Hematopoietic multipotent progenitor cell treated with erythropoietin and hydrocortisone succinate and interleukin-3 and kit ligand, for 15 days (in vitro differentiated cells): ENCODE results near the gene CTNNA3.
"Not testable (repeated sequence)": the region's sequence is repeated elsewhere in the genome, so short reads cannot be mapped to it uniquely, and the experiment has no call there.

Experiments used
- DNase-seq: peaks from one replicate; pipeline ENCODE4 v3.0.0-alpha.2; 2015; ENCODE audit warnings: low spot score

Gene CTNNA3

DNA sequence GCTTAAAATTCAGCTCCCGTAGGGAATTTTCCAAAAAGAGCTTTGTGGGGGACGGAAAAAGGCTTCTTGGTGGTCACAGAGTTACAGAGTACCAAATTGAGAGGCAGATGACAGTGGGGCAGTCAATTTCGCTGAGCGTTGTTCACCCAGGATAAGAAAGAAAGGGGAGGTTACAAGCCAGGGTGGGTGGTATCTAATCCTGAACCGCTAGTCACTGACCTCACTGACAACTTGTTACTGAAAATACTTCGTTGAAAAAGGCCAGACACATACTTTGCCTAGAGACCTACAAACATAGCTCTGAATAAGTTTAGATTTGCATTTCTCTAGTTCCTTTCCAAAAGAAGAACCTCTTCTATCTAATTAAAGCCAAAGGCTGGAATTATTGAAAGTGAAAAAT, at the start of gene CTNNA3:
Gene CTNNA3 (minus strand): TSS at position 167 of the 400 bp plus-strand sequence.
- no peak for DNase-seq

DNA sequence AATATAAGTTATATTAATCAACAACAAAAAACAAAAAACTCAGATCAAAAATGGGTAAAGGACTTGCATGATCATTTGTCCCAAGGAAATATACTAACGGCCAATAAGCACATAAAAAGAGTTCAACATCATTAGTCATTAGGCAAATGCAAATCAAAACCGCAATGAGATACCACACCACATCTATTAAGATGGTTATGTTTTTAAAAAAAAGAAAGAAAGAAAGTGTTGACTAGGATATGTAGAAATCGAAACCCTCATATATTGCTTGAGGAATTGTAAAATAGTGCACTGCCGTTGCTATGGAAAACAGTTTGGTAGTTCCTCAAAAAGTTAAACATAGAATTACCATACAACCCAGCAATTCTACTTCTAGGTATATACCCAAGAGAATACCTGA, 39.4 kb upstream of the CTNNA3 start:
- no peak for DNase-seq

DNA sequence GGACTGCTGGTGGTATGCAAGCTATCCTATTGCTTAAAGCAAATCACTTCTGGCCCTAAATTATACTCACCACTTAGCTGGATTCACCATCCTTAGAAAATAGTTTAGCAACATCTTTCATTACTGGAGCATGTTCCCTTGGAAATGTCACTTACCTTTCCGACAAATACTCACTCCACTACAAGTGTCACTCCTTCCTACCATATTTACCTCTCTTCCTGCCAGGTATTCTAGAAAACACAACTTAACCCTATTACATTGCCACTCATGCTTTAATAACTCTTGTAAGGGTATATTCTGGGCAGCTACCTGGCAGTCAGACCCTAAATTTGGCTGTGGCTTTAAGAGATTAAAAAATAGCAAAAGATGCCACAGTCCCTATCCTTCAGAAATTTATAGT, 37.5 kb upstream of the CTNNA3 start:
- DNase-seq, result no peak

DNA sequence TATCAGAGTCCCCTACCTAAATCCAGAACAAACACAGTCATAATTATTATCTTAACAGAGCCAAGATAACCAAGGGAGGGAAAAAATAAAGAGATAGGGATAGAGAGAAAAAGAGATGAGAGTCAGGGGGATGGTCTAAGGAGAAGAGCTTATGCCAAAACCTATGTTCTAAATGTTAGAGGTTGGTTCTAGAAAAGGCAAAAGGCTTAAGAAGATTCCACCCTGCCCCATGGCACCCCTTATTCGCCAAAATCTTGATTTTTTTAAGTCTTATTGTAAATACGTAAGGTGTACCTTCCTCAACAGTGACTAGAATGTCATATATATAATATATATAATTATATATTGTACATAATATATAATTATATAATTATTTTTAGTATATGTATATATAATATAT, 29.6 kb upstream of the CTNNA3 start:
- no peak for DNase-seq

DNA sequence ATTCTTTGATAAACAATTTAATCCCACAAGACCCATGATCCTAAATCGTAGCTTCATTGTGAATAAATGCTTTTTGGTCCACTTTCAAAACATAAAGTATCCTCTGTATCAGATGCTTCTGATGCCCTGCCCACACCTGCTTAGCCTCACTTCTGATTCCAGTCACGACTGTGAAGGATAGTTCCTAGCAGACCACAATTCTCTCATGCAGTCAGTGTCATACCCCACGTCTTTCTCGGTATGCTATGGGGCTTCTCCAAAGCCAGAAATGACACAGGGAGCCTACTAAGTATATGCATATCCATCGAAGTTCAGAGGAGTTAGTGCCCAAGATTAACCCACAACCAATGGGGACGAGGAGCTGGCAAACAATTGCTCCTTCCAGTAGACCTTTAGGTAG, 27.6 kb upstream of the CTNNA3 start:
- DNase-seq, result no peak

DNA sequence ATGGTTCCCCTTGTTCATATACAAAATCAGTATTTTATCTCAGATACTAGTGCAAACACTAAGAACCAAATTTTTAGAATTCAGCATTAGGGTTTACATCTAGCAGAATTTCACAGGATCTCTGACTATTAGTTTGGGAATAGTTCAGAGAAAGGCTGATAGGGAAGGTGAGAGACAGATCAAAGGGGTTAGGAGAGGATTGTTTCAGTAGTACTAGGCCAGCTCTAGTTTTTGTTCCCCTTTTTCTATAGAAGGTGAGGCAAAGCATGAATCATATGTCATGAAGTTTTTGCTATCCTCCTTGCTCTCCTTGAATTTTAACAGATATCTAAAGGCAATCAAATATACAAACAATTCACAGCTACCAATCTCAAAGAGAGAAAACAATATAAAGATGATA, 26.1 kb upstream of the CTNNA3 start:
- no peak for DNase-seq

DNA sequence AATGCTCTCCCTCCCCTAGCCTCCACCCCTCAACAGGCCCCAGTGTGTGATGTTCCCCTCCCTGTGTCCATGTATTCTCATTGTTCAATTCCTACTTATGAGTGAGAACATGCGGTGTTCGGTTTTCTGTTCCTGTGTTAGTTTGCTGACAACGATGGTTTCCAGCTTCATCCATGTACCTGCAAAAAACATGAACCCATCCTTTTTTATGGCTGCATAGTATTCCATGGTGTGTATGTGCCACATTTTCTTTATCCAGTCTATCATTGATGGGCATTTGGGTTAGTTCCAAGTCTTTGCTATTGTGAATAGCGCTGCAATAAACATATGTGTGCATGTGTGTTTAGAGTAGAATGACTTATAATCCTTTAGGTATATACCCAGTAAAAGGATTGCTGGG, 20.5 kb upstream of the CTNNA3 start:
- not testable (repeated sequence) for DNase-seq

DNA sequence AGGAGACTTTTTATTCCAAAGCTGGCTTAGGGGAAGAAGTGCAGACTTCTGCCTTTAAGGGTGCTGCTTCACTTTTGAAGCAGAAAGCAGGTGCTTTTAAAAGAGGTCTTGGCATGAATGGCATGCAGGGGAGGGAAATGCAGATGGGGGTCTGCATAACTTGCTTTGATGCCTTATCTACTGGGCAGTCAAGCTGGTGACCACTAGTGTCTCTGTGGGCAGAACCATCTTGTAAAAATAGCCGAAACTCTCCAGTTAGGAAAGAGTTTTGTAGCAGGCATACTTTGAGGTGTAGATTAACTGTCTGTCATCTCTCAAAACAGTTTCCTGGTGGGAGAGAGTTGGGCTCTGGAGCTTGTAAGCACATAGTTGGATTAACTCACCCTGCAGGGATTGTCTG, 9.9 kb upstream of the CTNNA3 start:
- no peak for DNase-seq

DNA sequence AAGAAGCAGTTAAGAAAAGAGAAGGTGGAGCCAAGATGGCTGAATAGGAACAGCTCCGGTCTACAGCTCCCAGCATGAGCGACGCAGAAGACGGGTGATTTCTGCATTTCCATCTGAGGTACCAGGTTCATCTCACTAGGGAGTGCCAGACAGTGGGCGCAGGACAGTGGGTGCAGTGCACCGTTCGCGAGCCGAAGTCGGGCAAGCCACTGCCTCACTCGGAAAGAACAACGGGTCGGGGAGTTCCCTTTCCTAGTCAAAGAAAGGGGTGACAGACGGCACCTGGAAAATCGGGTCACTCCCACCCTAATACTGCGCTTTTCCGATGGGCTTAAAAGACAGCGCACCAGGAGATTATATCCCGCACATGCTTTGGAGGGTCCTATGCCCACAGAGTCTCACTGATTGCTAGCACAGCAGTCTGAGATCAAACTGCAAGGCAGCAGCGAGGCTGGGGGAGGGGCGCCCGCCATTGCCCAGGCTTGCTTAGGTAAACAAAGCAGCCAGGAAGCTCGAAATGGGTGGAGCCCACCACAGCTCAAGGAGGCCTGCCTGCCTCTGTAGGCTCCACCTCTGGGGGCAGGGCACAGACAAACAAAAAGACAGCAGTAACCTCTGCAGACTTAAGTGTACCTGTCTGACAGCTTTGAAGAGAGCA, 3.7 kb upstream of the CTNNA3 start:
- DNase-seq, result not testable (repeated sequence)

DNA sequence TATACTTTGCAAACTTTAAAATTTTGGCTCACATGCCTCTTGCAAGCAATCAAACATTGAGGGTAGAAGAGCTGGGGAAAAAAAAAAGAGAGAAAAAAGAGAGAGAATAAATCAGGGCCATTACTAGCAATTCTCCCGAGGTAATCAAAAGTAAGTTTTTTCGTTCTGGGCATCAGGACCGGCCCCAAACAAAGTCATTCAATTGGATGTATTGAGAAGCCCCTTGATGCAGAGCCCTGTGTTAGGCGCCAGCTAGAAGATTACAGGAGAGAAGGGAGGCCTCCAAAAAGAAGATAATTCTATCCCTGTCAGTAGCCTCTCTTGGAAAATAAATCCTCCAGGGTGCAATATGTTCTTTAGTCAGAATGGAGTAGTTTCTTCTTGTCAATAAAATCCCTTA, 2.2 kb upstream of the CTNNA3 start:
- no peak for DNase-seq

DNA sequence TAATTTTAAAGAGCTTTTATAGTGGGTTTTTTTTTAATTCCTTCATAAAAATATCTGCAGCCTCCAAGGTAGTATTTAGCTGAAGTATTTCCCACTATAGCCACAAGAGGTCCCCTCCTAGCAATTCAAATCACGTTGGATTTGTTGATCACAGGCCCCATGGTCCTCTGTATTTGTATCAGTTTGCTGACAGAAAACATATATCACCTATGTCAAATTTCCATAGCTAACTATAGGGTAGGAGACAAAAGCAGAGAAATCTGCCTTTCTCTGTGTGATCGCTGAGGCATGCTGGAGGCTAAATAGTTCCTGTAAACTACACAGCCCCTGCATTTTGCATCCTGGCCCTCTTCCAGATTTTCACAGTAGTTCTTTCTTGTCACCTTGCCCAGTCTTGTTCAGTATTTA, 1.7 kb upstream of the CTNNA3 start:
- DNase-seq, result peak; percentile 35

DNA sequence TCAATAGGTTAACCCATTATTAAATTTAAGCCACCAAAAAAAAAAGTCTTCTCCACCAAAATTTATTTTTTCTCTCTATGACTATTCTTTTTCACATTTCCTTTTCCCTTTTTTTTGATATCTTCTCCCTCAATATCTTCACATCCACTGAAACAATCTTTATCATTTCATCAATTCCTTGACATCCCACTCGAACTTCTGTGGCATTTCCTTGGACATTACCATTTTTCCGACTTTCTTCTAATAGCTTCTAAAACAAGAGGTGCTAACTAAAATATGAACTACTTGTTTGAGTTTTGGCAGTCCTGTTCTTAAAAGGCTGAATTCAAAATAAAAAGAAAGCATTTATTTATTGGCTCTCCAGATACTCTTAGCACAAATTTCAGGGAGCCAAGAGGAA, 684 bp upstream of the CTNNA3 start:
- no peak for DNase-seq

DNA sequence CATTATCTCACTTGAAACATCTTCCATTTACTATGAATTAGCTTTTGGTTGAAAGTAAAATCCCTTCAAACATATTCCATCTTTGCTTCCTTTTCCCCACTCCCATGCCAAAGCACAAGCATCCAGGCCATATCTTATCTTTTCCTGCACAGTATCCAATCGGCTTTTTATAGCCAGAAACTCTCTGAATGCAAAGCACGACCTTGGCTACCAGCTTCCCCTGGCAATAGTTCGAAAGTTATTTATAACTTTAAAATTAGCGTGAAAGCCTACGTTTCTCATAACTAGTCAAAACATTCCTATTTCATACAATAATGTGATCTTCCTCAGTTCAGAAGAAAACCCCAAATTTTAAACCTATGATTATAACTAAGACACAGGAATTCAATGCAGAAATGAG, 440 bp downstream of the CTNNA3 start:
- DNase-seq, result no peak

DNA sequence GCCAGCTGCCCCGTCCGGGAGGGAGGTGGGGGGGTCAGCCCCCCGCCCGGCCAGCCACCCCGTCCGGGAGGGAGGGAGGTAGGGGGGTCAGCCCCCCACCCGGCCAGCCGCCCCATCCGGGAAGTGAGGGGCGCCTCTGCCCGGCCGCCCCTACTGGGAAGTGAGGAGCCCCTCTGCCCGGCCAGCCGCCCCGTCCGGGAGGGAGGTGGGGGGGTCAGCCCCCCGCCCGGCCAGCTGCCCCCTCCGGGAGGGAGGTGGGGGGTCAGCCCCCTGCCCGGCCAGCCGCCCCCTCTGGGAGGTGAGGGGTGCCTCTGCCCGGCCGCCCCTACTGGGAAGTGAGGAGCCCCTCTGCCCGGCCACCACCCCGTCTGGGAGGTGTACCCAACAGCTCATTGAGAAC, 4.1 kb downstream of the CTNNA3 start:
- DNase-seq, result not testable (repeated sequence)

DNA sequence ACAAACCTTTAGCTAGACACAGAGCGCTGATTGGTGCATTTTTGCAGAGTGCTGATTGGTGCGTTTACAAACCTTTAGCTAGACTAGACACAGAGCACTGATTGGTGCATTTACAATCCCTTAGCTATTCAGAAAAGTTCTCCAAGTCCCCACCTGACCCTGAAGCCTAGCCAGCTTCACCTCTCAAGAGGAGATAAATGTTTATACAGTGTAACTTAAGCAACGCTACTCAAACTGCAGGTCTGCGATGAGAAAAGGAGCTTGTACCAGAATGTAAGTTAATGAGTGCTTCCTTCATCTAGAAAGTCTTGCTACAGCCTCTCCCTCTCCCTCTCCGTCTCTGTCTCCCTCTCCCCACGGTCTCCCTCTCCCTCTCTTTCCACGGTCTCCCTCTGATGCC, 5.5 kb downstream of the CTNNA3 start:
- DNase-seq, result not testable (repeated sequence)

DNA sequence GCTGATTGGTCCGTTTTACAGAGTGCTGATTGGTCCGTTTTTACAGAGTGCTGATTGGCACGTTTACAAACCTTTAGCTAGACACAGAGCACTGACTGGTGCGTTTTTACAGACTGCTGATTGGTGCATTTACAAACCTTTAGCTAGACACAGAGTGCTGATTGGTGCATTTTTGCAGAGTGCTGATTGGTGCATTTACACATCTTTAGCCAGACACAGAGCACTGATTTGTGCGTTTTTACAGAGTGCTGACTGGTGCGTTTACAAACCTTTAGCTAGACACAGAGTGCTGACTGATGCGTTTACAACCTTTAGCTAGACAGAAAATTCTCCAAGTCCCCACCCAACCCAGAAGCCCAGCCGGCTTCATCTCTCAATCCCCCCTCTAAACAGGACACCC, 11.9 kb downstream of the CTNNA3 start:
- not testable (repeated sequence) for DNase-seq

DNA sequence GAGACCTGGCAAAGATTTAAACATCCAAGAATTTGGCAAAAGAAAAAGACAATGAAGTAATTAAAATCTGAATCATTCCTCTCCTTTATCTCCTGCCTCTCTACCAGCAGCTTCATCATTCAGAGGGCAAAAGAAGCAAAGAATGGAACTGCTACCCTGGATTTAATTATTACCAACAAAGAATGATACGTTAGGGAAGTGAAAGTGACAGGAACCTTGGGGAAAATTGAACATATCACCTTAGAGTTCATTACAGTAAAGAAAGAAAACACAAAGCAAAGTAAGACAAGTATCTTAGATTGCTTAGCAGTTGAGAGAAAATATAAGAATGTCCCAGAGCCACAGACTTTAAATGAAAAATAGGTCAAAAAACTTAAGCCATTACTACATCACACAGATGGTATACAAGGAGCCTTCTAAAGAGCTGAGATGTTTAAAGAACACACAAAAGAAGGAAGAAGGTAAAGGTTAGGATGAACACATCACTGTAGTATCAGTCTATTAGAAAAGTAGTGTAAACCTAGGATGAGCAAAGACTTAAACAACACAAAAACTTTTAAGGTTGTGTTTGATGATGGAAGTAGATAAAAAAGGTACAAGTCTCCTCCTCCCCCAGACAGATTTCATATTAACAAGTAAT, 17.5 kb downstream of the CTNNA3 start:
- no peak for DNase-seq

DNA sequence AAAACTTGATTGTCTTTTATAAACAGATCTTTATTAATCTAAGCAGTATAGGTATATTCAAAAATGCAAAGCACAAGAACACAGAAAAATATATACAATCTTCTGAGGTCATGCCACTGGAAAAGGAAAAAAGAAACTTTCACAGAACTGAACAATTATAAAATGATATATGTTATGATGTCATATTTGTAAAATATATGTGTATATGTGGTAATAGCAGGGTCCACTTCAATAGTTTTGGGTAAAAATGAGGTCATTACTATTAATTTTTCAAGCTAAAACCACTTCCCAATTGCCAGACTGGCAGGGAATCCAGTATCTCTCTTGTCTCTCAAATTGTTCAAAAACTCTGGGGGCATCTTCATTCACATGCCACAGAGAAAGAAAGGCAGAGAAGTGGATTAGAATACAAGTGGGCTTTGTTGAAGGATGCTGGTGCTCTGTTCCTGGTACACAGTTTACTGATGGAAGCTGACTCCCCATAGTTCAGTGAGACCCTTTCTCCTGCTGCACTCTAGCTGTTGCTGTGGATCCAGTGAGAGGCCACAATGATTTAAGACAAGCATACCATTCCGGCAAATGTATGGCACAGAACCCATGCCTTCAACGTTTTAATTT, 19.7 kb downstream of the CTNNA3 start:
- no peak for DNase-seq

DNA sequence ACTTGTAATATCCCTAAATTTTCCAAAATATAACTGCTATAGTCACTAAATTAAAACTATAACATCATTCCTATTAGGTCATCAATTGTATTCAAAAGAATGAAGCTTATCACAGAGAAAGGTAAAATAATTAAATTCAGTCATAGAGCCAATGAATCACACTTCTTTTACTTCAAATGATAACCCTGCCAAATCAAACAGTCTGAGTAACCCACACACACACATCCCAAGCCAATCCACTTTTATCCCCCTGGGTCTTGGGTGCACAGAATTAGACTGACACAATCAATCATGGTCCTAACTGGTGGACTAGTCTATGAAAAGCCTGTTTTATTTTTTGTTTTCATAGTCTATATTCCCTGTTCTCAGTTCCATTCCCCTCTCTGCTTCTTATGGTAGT, 25.6 kb downstream of the CTNNA3 start:
- DNase-seq, result no peak

DNA sequence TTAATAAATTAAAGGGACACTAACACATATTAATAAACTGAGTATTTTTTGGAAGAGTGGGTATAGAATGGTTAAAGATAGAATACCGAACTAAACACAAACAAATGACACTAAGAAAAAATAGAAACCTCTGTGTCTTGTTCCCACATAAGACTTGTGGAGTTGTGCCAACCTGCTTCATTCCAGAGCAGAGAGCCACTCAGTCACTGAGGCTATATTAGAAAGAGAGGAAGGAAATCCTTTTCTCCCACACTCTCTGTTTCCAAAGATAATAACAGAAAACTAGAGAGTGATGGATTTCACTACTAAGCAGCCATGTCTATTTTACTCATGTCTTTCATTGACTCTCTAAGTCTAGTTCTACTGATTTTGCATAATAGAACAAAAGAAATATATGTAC, 26.0 kb downstream of the CTNNA3 start:
- no peak for DNase-seq

DNA sequence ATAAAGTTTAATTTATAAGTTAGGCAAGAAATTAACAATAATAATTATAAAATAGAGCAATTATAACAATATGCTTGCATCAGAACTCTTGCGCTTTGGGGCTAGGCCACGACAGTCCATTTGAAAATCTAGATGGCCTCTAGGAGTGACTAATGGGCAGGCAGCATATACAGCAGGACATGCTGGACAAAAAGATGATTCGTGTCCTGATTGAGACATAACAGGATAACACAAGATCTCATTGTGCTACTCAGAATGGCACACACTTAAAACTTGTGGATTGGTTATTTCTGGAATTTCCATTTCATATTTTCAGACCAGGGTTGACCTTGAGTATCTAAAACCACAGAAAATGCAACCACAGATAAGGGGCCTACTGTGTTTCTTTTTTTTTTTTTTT, 27.5 kb downstream of the CTNNA3 start:
- no peak for DNase-seq

DNA sequence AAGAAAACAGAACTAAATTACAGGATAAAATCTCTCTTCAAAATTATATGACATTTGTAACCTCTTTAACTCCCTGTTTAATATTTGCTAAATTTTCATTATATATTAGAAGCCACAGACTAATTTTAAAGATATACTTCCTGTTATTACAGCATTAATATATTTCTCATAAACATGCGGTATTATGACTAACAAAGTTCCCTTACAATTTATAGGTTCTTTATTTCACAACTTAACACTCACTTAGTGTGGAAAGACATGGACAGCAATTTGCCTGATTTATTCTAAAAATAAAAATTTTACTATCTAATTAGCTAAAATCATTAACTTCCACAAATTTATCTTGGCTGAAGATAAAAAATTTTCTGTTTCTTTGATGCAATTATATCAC, 29.0 kb downstream of the CTNNA3 start:
- DNase-seq, result no peak

DNA sequence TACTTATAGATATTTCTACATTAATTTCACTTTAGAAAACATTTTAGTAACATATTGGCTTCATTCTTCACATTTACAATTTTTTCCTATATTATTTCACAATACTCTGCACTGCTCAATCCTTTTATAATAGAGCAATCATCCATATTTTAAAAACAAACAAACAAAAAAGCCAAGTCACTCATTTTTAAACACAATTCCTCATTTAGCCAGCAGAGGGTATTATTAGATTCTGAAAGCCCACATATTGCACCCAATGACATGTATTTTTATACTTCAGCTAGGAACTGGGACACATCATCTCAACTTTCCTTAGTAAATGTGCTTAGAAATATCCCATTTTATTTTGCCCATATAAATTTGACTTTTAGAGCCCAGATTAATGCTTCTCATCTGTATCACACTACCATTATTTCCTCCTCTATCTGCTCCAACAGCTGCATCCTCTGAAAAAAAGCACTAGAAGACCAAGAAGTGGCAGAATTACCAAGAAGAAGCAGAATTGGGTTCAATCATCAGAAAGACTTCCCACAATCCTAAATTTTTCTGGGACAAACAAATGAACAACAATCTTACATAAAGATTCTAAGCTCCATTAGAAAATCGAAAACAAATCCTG, 29.5 kb downstream of the CTNNA3 start:
- DNase-seq, result peak; percentile 13
